CD4-positive, alpha-beta T cell treated with Interferon alpha-2 for 1 hour (primary cell): Measurements from ENCODE around the gene MGMT.

Experiments used
- DNase-seq, 2 donors: peaks; one replicate each; pipeline ENCODE4 v3.0.0-alpha.2; 2020 to 2022

Gene MGMT

GRCh38 chr10:129497013-129497412 is 30.0 kb downstream of the MGMT start:
- no peak for DNase-seq

DNA sequence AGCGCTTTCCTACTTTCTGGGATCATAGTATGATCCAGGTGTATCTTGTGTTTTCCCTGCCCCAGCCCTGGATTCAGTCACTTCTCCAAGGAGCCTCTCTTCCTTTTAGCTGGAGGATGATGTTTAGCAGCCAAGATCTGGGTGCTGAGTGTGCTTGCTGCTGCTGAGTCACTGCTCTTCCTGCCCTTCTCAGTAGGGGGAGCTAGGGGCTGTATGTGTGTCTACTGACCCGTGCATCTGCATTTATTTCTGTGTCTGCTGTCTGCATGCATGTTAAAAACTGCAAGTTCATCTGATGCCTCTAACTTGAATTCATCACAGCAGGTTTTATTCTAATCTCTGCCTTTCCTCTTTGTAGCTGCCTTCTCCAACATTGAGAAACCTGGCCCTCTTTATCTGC is 31.6 kb downstream of the MGMT start:
- no peak for DNase-seq

- DNase-seq: no peak
These were observed 33.7 kb downstream of the MGMT start for GRCh38 chr10:129500617-129501339.

GRCh38 chr10:129501652-129502436 is 34.8 kb downstream of the MGMT start:
- no peak for DNase-seq

- no peak for DNase-seq
These were observed 35.4 kb downstream of the MGMT start for GRCh38 chr10:129502448-129502847.

- DNase-seq: no peak
These were observed 38.5 kb downstream of the MGMT start for GRCh38 chr10:129505500-129506075.

GRCh38 chr10:129506101-129506797 is 39.2 kb downstream of the MGMT start:
- no peak for DNase-seq

DNA sequence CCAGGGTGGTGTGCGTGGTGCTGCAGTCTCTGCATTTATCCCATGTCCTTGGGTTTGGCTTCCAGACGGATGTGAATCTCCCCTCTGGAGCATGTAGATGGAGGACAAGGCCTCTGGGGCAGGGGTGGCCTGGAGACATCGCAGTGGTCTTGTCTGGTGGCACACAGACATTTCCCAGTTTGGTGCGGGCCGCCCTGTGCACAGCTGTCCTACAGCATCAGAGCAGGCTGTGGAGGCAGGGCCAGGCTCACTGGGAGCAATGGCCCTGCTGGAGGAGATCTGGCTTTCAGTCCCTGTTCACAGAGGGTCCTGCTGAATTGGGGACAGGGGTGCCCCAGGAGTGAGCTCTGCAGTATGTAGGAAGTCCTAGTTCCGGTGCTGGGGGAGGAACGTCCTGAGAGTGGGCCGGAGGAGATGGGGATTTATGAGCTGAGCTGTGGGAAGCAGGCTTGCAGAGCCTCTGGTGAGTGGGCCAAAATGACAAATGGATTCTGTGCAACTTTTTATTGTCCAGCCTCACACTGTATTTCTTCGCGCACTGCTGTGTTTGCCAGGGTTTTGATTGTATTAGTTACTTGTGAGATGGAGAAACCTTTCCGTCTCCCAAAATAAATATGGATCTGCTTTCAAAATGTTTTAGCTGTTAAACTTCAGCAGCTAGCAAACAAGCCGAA is 40.3 kb downstream of the MGMT start:
- no peak for DNase-seq

- DNase-seq: no peak
These were observed 42.1 kb downstream of the MGMT start for GRCh38 chr10:129509155-129509554.

GRCh38 chr10:129509835-129510234 is 42.8 kb downstream of the MGMT start:
- no peak for DNase-seq

GRCh38 chr10:129511086-129511485 is 44.0 kb downstream of the MGMT start:
- DNase-seq: no peak

DNA sequence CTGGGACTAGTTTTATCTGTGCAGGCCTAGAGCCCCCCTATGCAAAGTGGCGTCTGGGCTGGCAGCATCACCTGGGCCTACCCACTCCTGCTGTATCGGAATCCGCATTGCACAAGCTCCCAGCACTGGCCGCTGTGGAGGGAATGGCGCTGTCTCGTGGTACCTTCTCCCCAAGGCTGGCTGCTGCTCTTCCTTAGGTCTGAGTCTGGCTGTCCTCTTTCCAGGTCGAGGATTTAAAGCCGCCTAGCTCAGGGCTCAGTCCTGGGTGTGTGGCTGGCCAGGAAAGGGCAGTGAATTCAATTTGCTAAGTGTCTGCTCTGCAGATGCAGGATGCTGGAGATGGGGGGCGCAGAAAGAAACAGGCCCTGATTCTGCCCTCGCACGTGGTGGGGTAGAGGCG is 44.7 kb downstream of the MGMT start:
- no peak for DNase-seq

DNA sequence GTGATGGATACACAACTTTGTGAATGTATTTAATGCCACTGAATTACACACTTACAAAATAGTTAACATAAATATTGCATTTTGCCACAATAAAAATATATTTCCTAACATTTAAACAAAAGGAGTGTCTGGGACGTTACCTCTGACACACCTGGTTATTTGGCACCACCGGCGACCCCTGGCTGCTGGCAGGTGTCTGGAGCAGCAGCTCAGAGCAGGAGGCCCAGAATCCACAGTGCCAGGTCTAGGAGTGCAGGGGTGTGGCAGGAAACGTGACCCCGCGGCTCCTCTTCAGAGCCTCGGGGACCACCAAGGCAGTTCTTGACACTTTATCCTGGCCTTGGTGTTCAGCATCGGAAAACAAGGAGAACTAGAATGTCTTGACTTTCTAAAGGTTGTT is 46.3 kb downstream of the MGMT start:
- DNase-seq: no peak

DNA sequence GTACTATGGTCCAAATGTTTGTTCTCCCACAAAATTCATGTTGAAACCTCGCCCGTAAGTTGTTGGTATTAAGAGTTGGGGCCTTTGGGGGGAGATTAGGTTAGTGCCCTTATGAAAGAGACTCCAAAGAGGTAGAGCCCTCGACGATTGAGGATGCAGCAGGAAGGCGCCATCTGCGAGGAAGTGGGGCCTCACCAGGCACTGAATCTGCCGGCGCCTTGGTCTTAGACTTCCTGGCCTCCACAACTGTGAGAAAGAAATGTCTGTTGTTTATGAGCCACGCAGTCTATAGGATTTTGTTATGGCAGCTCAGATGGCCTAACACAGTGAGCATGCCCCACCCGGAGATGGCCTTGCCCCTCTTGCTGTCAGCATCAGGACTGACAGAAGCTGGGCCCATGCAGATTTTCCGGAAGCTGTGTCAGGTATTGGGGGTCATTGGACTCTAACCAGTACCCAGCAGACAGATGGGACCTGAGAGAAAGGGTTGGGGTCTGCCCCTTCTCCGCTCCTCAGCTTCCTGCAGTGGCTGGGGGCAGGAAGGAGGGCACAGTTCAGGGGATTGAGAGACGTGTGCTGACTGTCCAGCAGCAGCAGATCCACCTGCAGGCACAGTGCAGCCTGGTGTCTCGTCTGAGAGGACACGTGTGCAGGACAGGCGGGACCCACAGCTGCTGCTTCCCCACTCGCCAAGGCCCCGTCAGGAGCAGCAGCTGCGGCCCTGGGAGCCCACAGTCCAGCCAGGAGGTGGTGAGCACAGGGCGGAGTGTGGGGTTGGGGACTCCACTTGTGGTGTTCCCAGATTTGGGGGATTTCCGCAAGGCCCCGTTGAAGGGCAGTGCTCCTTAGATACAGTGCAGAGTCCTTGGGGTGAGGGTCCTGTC is 47.8 kb downstream of the MGMT start:
- no peak for DNase-seq

- DNase-seq: no peak
These were observed 50.0 kb downstream of the MGMT start for GRCh38 chr10:129516846-129517679.

GRCh38 chr10:129517680-129518057 is 50.6 kb downstream of the MGMT start:
- DNase-seq: peak in 1 of 2 donors; percentile 19

DNA sequence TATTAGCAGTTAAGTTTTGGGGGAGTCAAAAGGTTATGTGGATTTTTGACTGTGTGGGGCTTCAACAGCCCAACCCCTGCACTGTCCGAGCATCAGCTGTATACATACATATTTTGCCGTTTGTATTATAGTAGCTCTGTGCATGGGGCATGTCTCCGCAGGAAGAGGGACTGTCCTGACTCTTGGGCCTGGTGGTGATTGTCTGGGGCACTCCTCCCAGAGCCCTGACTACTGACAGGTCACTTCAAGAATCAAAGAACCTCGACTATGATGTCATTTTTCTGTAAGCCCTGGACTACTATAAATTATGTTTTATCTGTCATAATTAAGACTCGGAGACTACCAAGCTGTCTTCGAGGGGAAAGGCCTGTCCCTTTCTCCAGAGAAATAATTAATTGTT is 51.8 kb downstream of the MGMT start:
- no peak for DNase-seq

DNA sequence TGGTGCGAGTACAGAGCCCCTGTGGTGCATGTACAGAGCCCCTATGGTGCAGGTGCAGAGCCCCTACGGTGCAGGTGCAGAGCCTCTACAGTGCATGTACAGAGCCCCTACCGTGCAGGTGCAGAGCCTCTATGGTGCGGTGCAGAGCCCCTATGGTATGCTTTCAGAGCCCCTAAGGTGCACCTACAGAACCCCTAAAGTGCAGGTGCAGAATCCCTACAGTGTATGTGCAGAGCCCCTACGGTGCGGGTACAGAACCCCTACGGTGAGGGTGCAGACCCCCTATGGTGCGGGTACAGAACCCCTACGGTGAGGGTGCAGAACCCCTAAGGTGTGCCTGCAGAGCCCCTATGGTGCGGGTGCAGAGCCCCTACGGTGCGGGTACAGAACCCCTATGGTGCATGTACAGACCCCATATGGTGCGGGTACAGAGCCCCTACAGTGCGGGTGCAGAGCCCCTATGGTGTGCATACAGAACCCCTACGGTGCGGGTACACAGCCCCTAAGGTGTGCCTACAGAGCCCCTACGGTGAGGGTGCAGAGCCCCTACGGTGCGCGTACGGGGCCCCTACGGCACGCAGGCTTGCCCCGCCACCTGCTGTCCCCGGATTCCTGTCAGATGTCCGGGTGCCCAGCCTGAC is 53.5 kb downstream of the MGMT start:
- DNase-seq: no peak

- DNase-seq: no peak
These were observed 54.4 kb downstream of the MGMT start for GRCh38 chr10:129521161-129522025.
